ENCODE measurements around the gene TMEM150B.

GRCh38 chr19:55311397-55311796 lies 13.7 kb downstream of the TMEM150B start:
- no peak for TF ChIP-seq POLR2AphosphoS5 (IDR thresholded peaks at IDR 0.05; ENCODE audit: low read depth, low read length)
- TF ChIP-seq POLR2A (IDR thresholded peaks at IDR 0.05; ENCODE audit: low read depth, low read length), result no peak
- TF ChIP-seq TAF1 (IDR thresholded peaks at IDR 0.05; ENCODE audit: borderline replicate concordance, low read depth, low read length), result no peak
